Mesothelial cell of epicardium (in vitro differentiated cells): ENCODE results near the gene CXCL8. TPM values are rescaled to one million over a fixed set of nuclear protein-coding genes. Genes with fewer than 3 reads are reported as not detected.

Source experiments
- DNase-seq, 2 experiments: peaks; one replicate each; pipeline ENCODE4 v3.0.0; 2021; ENCODE audit warnings: low spot score in 2 of 2; ENCODE audit not compliant: unreplicated experiment in 2 of 2
- H3K27ac Mint-ChIP-seq: 2 replicates; pipeline ENCODE4 v1.8.0; 2021; ENCODE audit warnings: mixed read lengths
- H3K27me3 Mint-ChIP-seq: 2 replicates; pipeline ENCODE4 v1.8.0; 2021; ENCODE audit warnings: low read depth, mixed read lengths
- H3K36me3 Mint-ChIP-seq: 2 replicates; pipeline ENCODE4 v1.8.0; 2021; ENCODE audit warnings: mixed read lengths
- H3K4me1 Mint-ChIP-seq: 2 replicates; pipeline ENCODE4 v1.8.0; 2021; ENCODE audit warnings: mixed read lengths
- H3K4me3 Mint-ChIP-seq: 2 replicates; pipeline ENCODE4 v1.8.0; 2021; ENCODE audit warnings: mild to moderate bottlenecking, moderate library complexity, mixed read lengths
- H3K9me3 Mint-ChIP-seq: 2 replicates; pipeline ENCODE4 v1.8.0; 2021; ENCODE audit warnings: mixed read lengths
- total RNA-seq: library from RNA; stranded (reverse); gene quantifications from 3 replicates; pipeline ENCODE4 v1.2.1, GENCODE V29; 2021
- TF ChIP-seq, protein P1 (sequence below): fragments of 200-600 bp; sonication (generic); IDR thresholded peaks from one replicate; pipeline ENCODE4 v1.5.0; 2021; ENCODE audit warnings: antibody characterized with exemption; ENCODE audit not compliant: unreplicated experiment

Gene CXCL8
- total RNA-seq, 1 donor from 2014 or later = 8.9 TPM

DNA sequence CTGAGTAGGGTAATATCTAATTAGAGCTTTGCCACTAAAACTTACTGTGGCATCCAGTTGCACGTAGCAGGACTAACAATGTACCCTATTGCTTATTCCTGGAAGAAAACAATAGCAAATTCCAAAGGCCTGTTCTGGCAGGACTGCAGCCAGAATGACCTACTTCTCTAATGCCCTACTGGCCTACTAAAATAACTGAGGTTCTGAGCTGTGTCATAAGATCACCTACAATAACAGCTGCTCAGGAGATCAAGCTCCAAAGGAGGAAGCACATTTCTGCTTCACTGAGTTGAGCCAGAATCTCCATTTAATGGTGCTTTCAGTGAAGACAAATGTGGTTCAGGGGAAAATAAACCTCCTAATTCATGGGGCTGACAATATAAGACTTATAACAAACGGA, 42.2 kb upstream of the CXCL8 start:
- H3K4me3 Mint-ChIP-seq = no peak overlapping the region
- DNase-seq = no peak
- peaks cover 3% of the 10 kb centered on the region for H3K27me3 Mint-ChIP-seq
- no peaks in the 10 kb centered on the region for H3K4me1 Mint-ChIP-seq
- H3K36me3 Mint-ChIP-seq = no peaks in the 10 kb centered on the region
- TF ChIP-seq, protein P1, sequence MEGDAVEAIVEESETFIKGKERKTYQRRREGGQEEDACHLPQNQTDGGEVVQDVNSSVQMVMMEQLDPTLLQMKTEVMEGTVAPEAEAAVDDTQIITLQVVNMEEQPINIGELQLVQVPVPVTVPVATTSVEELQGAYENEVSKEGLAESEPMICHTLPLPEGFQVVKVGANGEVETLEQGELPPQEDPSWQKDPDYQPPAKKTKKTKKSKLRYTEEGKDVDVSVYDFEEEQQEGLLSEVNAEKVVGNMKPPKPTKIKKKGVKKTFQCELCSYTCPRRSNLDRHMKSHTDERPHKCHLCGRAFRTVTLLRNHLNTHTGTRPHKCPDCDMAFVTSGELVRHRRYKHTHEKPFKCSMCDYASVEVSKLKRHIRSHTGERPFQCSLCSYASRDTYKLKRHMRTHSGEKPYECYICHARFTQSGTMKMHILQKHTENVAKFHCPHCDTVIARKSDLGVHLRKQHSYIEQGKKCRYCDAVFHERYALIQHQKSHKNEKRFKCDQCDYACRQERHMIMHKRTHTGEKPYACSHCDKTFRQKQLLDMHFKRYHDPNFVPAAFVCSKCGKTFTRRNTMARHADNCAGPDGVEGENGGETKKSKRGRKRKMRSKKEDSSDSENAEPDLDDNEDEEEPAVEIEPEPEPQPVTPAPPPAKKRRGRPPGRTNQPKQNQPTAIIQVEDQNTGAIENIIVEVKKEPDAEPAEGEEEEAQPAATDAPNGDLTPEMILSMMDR = no peak
- H3K9me3 Mint-ChIP-seq = no peaks in the 10 kb centered on the region
- no peak overlapping the region for H3K27ac Mint-ChIP-seq

GRCh38 chr4:73701116-73701515, 39.3 kb upstream of the CXCL8 start:
- TF ChIP-seq, protein P1 = no peak
- H3K27me3 Mint-ChIP-seq = peaks cover 3% of the 10 kb centered on the region
- no peak overlapping the region for H3K27ac Mint-ChIP-seq
- H3K9me3 Mint-ChIP-seq = no peaks in the 10 kb centered on the region
- no peak overlapping the region for H3K4me3 Mint-ChIP-seq
- DNase-seq = no peak
- no peaks in the 10 kb centered on the region for H3K36me3 Mint-ChIP-seq
- H3K4me1 Mint-ChIP-seq = no peaks in the 10 kb centered on the region

DNA sequence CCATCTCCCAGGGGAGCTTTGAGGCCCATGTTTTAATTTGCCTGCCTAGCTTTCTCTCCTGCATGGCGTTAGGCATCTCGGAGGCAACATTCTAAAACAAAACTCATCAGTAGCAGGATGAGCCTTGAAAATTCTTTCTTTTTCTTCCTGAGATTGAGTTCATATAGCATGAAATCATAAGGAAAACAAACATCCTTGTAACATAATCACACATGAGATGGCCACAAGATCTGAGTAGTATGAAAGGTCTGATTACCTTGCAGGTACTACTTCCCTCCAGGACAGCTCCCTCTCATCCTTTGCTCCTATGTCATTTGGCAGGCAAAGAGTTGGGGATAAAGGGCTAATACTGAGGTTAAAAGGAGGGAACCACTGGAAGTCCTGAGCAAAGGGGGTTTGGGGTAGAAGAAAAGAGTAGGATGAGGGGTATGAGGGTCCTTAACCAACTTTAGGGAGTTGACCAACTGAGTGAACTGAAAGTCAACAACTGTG, 37.5 kb upstream of the CXCL8 start:
- TF ChIP-seq, protein P1 = no peak
- Mint-ChIP-seq H3K4me3 (no peak overlapping the region), H3K36me3 (no peaks in the 10 kb centered on the region), H3K27ac (no peak overlapping the region), H3K4me1 (no peaks in the 10 kb centered on the region), H3K27me3 (peaks cover 3% of the 10 kb centered on the region), H3K9me3 (no peaks in the 10 kb centered on the region)
- DNase-seq = no peak

GRCh38 chr4:73703320-73703719, 37.0 kb upstream of the CXCL8 start:
- no peaks in the 10 kb centered on the region for H3K36me3 Mint-ChIP-seq
- no peak overlapping the region for H3K27ac Mint-ChIP-seq
- peaks cover 3% of the 10 kb centered on the region for H3K27me3 Mint-ChIP-seq
- TF ChIP-seq, protein P1 = no peak
- no peaks in the 10 kb centered on the region for H3K4me1 Mint-ChIP-seq
- H3K9me3 Mint-ChIP-seq = no peaks in the 10 kb centered on the region
- no peak for DNase-seq
- H3K4me3 Mint-ChIP-seq = no peak overlapping the region

DNA sequence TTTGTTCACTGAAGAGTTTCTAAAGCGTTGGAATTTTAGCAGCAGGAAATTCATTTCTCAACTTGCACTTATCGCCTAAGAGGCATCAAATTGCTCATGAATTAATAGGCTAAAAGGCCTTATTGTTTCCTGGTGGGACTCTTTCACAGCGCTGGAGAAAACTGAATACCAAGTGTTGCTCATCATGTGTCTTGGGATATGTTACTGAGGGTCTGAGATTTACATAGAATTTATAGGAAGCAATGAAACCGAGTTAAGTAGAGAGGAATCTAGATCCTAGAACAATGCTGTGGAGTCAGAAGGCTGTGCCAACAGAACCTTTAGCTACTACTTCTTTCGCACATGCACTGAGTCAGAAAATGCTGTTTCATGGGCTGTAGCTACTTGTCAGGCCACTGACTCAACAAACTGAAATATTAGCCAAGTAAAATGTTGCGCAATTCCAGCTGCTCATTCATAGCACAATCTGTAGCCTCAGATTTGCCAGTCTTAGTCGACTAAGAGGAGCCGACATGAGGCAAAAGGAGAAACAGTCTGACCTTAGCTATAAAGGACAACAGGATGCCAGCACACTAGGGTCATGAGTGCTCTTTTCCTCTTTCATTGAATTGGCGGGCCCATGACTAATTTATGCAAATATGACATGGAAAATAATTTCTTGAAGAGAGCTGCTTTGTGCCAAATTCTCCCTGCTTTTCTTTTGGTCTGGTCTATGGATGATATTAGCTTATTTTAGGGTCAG, 35.9 kb upstream of the CXCL8 start:
- H3K9me3 Mint-ChIP-seq = no peaks in the 10 kb centered on the region
- H3K27ac Mint-ChIP-seq = no peak overlapping the region
- no peaks in the 10 kb centered on the region for H3K36me3 Mint-ChIP-seq
- DNase-seq = no peak
- no peaks in the 10 kb centered on the region for H3K4me1 Mint-ChIP-seq
- peaks cover 3% of the 10 kb centered on the region for H3K27me3 Mint-ChIP-seq
- TF ChIP-seq, protein P1 = no peak
- H3K4me3 Mint-ChIP-seq = no peak overlapping the region

DNA sequence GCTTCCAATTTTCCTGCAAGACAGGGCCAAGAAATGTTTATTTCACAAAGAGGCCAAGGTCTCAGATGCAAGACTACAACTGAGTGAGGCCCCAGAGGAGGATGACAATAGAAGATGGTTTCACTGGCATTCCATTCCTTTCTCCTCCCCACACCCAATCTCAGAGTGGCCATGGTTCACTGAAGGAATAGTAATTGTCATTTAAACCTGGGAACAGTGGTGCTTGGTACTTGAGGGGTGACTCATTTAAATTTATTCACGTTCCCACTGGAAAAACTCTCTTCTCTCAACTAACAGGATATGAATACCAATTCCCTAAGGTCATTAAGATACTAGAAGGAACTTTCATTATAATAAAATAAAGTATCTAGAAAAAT, 35.3 kb upstream of the CXCL8 start:
- no peak overlapping the region for H3K4me3 Mint-ChIP-seq
- H3K4me1 Mint-ChIP-seq = no peaks in the 10 kb centered on the region

More for the DNA sequence above, 35.3 kb upstream of the CXCL8 start:
- Mint-ChIP-seq H3K9me3 (no peaks in the 10 kb centered on the region), H3K27ac (no peak overlapping the region), H3K36me3 (no peaks in the 10 kb centered on the region), H3K27me3 (peaks cover 3% of the 10 kb centered on the region)
- DNase-seq = no peak
- TF ChIP-seq, protein P1 = no peak
